ENCODE measurements around the gene TSPAN14.

GRCh38 chr10:80561950-80562349, 107.8 kb downstream of the TSPAN14 start:
- TF ChIP-seq SMC3 (IDR thresholded peaks at IDR 0.05; ENCODE audit: borderline replicate concordance, low read length) (no peak), JUND (IDR thresholded peaks at IDR 0.05; ENCODE audit: low read depth, low read length) (no peak), RAD21 (IDR thresholded peaks at IDR 0.05; ENCODE audit: insufficient read depth, low read depth, low read length) (no peak)
